HG03354 (cell line): ENCODE results near the gene CFAP410.

Experiments used
- ATAC-seq: cut with Tn5 transposase; IDR thresholded peaks from one replicate; pipeline ENCODE4 v1.9.1; 2021; ENCODE audit warnings: mild to moderate bottlenecking; ENCODE audit not compliant: unreplicated experiment, poor library complexity, severe bottlenecking

Gene CFAP410

DNA sequence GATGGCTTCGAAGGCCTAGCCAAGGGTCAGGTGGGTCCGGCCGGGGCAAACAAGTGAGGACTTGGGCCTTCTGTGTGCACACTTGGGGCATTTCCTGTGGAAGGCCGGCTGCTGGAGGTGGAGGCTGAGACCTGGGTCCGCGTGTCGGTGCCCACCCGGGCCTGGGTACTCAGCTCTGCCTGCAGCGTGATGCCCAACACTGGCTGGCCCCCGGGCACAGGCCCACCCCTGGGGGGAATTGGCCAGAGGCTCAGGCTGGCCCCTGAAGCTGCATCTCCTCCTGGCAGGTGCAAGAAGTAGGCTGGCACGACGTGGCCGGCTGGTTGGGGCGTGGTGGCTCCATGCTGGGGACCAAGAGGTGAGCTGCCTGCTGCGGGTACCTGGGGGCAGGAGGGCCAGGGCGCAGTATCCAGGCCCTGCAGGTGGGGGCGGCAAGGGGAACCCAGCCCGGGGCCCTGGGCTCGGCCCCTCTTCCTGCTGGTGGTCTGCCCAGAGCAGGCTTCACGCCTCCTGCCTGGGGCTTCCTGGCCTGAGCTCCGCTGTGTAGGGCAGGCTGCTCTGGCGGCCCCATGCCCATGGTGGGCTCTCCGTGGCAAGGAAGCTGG is 17.2 kb downstream of the CFAP410 start:
- no peak for ATAC-seq

DNA sequence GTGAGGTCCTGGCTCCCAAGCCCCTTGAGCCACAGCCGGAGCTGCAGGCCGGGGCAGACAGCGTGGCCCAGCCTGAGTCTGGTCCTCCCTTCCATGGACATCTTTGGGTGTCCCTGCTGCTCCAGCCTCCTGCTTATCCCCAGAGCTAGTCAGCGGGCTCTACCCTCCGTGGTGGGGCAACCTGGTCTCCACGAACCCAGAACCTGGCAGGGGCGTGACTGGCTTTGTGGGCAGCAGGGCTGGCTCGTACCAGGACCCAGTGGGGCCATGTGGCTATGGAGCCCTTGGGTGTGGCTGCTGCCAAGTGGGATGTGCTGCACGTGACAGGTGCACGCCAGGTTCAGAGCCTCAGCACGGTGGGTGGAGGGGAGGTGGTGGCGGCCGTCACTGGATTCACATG is 18.3 kb downstream of the CFAP410 start:
- ATAC-seq = no peak

- ATAC-seq = no peak
Observed at GRCh38 chr21:44319407-44320065, 19.7 kb downstream of the CFAP410 start.

DNA sequence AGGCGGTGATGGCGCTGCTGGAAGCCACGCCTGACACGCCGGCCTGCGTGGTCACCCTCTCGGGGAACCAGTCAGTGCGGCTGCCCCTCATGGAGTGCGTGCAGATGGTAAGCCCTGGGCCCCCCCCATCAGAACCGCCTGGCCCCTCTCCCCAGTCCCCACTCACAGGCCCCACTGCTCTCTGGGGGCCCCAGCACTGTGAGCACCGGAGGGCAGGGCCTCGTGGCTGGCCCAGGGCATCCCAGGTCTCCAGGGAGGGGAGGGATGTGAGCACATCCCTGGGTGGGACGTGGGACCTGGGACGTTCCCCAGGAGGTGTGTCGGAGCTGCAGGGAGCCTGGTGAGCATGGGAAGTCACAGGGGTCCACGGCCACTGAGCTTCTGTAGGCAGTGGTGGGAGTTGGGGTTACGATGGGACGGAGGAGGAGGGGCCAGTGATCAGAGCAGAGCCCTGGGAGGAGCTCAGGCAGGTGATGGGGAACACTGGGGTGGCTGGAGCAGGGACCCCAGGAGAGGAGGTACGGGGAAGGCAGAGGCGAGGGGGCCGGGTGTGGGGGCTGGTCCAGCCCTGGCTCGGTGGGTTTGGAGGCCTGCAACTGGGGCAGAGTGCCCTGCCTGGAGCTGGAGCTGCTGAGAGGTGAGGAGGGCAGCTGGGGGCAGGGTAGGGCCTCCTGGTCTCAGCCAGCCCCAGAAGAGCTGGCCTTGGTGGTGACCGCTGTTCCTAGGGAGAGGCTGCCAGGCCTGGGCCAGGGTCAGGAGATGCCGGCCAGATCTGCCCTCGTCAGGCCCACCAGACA is 20.5 kb downstream of the CFAP410 start:
- ATAC-seq = no peak

DNA sequence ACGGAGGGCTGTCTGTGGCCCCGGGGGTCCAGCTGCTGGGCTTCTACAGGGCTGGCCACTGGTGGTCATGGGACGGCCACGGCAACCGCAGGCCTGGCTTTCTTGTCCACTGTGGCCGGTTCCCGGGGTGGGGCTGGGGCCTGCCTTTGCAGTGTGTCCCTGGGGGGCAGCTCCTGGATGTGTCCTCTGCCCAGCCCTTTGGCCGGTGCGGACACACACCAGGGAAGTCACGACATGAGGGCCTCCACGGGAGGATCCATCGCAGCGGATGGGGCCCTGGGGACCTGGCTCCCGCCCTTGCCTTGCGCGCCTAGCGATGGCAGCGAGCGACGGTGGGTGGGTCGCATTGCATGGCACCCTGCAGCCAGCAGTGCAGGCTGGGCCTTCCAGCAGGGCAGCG is 21.3 kb downstream of the CFAP410 start:
- ATAC-seq = no peak

DNA sequence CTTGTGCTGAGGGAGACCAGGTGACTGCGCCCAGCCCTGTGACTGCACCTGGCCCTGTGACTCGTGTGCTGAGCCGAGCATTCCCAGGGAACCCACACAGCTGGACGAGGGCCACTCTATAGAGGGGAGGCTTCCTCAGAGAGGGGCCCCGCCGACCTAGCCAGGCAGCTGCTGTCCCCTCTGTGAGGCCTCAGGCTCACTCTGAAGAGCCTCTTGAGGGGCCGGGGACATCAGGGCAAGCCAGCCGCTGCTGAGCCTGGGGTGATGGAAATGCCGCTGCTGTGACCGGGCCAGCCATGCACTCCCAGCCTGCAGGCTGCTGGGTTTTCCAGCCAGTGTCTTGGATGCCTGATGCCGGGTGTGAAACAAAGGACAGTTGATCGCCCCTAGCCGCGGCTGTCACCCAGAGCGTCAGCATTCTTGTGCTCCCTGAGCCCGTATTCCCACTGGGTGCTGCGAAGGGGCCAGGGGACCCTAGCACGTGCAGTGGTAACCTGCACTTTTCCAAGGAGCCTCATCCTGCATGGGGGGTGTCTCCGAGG is 21.9 kb downstream of the CFAP410 start:
- no peak for ATAC-seq

GRCh38 chr21:44316277-44316900 is 22.8 kb downstream of the CFAP410 start:
- ATAC-seq = no peak

- ATAC-seq = no peak
Observed at GRCh38 chr21:44315691-44316203, 23.4 kb downstream of the CFAP410 start.

GRCh38 chr21:44314561-44314960 is 24.6 kb downstream of the CFAP410 start:
- ATAC-seq = no peak

GRCh38 chr21:44314128-44314527 is 25.1 kb downstream of the CFAP410 start:
- no peak for ATAC-seq

DNA sequence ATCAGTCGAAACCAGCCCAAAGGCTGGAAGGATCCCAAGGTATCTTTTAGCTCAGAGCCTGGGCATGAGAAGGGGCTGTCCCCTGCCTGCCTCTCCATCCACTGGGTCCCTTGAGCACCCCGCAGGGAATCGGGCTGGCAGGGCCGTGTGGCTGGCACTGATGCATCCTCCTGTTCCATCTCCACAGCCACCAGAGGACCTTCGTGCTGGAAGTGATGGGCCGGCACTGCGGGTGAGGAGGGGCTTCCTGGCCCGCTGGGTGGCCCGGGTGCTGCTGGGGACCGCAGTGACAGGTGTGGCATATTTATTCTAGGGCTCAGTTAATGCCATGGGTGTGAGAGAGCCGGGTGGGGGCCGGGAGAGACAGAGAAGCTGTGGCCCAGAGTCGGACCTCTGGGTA is 25.7 kb downstream of the CFAP410 start:
- no peak for ATAC-seq

DNA sequence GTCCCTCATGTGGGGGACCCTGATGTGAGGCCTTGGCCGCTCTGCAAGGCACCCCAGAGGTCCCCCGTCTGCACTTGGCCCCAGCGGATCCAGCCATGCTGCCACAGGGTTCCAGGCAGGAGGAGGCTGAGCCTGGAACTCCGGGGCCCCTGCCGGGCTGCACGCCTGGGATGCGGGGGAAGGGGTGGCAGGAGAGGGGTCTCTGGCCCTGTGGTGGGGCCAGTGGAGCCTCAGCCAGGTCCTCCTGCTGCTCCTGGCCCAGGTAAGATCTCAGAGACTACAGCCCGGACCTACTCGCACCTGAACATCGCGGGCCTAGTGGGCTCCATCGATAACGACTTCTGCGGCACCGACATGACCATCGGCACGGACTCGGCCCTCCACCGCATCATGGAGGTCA is 26.5 kb downstream of the CFAP410 start:
- ATAC-seq = no peak

DNA sequence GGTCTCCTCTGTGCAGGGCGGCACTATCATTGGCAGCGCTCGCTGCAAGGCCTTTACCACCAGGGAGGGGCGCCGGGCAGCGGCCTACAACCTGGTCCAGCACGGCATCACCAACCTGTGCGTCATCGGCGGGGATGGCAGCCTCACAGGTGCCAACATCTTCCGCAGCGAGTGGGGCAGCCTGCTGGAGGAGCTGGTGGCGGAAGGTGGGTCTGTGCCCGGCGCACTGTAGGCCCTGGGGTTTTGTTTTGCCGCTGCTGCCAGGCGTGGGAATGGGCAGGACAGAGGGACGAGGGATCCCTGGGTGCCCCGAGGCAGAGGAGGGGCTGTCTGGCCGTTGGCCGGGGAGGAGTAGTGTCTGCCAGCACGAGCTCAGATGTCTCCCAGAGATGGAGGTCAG is 27.1 kb downstream of the CFAP410 start:
- no peak for ATAC-seq

DNA sequence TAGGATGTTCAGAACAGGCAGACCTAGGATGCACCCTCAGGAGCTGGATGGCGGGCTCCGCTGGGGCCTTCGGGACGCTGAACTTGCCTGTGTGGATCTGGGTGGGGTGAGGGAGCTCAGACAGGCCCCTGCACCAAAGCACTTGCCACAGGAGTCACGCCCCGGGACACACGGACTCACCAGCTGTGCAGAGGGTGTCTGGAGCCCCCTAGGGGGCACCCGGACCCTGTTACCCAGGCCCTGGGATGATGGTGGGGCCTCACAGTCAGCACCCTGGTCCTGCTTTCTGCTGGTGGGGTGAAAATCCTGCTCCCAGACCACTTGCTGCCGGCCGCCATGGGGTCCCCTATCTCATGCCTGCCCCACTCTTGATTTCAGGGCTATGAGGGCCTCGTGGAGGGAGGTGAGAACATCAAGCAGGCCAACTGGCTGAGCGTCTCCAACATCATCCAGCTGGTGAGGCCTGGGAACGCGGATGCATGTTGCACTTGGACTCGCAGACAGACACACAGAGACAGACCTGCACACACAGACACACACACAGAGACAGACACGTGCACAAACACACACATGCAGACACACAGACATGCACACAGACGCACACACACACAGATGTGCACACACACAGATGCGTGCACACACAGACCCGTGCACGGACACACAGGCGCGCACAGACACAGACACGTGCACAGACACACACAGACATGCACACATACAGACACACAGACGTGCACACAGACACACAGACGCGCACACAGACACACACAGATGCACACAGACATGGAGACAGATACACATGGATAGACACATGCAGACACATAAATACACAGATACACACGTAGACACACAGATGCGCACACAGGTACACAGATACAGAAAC is 28.3 kb downstream of the CFAP410 start:
- no peak for ATAC-seq

- no peak for ATAC-seq
Observed at GRCh38 chr21:44306936-44307704, 32.1 kb downstream of the CFAP410 start.

DNA sequence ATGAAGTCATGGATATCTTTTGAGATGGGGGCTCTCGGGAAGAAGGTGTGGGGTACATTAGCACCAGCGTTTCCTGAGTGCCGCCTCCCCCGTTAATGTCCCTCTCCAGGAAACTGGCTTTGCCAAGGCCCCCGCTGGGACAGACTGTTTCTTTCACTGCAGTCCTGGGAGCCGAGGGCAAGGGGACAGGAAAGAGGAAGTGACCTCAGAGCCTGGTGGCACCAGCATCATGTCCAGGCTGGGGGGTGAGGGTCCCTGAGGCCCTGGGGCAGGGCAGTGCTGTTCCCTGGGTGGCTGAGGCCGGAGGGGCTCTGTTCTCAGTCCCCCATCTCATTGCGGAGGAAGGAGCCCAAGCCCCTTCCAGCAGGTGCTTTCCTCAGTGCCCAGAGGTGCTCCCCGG is 33.5 kb downstream of the CFAP410 start:
- ATAC-seq = no peak

GRCh38 chr21:44304877-44305293 is 34.3 kb downstream of the CFAP410 start:
- no peak for ATAC-seq

GRCh38 chr21:44304011-44304616 is 35.1 kb downstream of the CFAP410 start:
- no peak for ATAC-seq
